Measurements from ENCODE around the gene ERN2. TPM values are rescaled to one million over a fixed set of nuclear protein-coding genes. Genes with fewer than 3 reads are reported as not detected.

ERN2 gene
- total RNA-seq, 1 experiment from 2014 or later: 2.1 TPM

DNA sequence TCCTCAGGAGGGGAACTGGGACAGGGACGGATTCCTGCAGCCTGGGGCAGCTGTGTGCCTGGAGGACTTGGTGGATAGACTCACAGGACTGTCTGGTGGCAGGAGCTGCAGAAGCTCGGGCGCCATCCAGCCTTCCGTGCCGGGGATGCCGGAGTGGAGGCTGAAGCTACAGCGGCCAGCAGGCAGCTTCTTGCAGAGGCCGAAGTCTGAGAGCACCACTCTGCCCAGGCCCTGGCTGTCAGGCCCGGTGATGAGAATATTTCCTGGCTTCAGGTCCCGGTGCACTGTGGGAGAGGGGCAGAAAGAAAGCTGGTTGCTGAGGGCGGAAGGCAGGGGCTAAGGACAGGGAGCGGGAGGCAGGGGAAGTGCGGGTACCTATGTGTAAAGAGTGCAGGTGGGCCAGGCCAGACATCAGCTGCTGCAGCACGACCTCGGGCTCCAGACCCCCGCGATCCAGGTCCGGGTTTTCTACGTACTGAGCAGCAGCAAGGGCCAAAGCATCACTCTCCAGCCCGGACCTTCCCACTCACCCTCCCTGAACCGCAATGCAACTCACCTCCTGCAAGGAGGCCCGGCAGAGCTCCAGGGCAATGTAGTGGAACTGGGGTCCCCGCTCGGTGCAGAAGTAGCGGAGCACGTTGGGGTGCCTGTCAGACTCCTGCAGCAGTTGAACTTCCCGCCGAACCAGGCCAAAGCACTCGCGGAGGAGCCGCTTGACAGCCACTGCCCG, 18.2 kb downstream of the ERN2 start:
- peaks cover 16 to 17% of the 10 kb centered on the region in 2 experiments for H3K4me1 Mint-ChIP-seq
- Histone ChIP-seq H3K23ac (ENCODE audit: insufficient read length, low read depth, low read length) (no peak overlapping the region), H3K4ac (ENCODE audit: low read depth, low read length) (no peak overlapping the region), H4K5ac (ENCODE audit: insufficient read length, low read depth, low read length) (no peak overlapping the region), H3K14ac (ENCODE audit: insufficient read depth, low read length) (no peak overlapping the region), H2AK5ac (ENCODE audit: insufficient read length, low read length) (no peak overlapping the region), H3K18ac (ENCODE audit: insufficient read length, low read depth, low read length) (no peak overlapping the region), H3K9me3 (ENCODE audit: control insufficient read depth, low read depth, low read length) (no peaks in the 10 kb centered on the region), H2BK12ac (ENCODE audit: insufficient read length, low read depth, low read length) (no peak overlapping the region), H3K23me2 (ENCODE audit: insufficient read length, low read depth, low read length, poor library complexity, severe bottlenecking) (peaks cover 6% of the 10 kb centered on the region), H3K79me2 (ENCODE audit: insufficient read depth, low read length) (no peaks in the 10 kb centered on the region), H4K20me1 (ENCODE audit: control insufficient read depth, insufficient read depth, insufficient read length) (no peaks in the 10 kb centered on the region), H3K56ac (ENCODE audit: insufficient read length, low read depth, low read length) (no peak overlapping the region), H3K27ac (ENCODE audit: insufficient read length, low read depth, low read length) (no peak overlapping the region), H2BK15ac (ENCODE audit: low read depth, low read length) (no peak overlapping the region), H3K27me3 (ENCODE audit: insufficient read depth, low read length) (no peaks in the 10 kb centered on the region), H2BK20ac (ENCODE audit: low read depth, low read length, poor library complexity, severe bottlenecking) (no peak overlapping the region), H2AFZ (ENCODE audit: low read length) (no peak overlapping the region), H4K8ac (replicated peaks; ENCODE audit: insufficient read length, low read depth, low read length) (no peak overlapping the region), H2BK5ac (ENCODE audit: insufficient read length, low read length) (no peak overlapping the region), H3T11ph (ENCODE audit: low read length) (no peak overlapping the region), H3K79me1 (ENCODE audit: insufficient read depth, low read depth, low read length, poor library complexity, severe bottlenecking) (no peaks in the 10 kb centered on the region), H3K4me1 (ENCODE audit: insufficient read depth, low read length) (no peaks in the 10 kb centered on the region), H3K9ac (ENCODE audit: extremely low read depth, insufficient read length, low read length) (no peak overlapping the region), H3K4me2 (ENCODE audit: insufficient read depth, insufficient read length, low read length) (peak overlapping the region; percentile 41), H2BK120ac (ENCODE audit: low read depth, low read length, poor library complexity, severe bottlenecking) (no peak overlapping the region), H4K91ac (ENCODE audit: insufficient read length, low read depth, low read length) (no peak overlapping the region)
- DNase-seq: peak; percentile 93
- no peaks in the 10 kb centered on the region for H3K9me3 Mint-ChIP-seq
- peak overlapping the region; percentile 73 to 84 for H3K4me3 Mint-ChIP-seq
- peaks cover 5 to 28% (median 18%) of the 10 kb centered on the region in 3 experiments; a peak in 6 of 7 replicates for H3K36me3 Mint-ChIP-seq (ENCODE audit: insufficient read depth in 1 of 3, low read depth in 3 of 3)
- no peaks in the 10 kb centered on the region for H3K27me3 Mint-ChIP-seq (ENCODE audit: low read depth)
- TF ChIP-seq, protein P1, sequence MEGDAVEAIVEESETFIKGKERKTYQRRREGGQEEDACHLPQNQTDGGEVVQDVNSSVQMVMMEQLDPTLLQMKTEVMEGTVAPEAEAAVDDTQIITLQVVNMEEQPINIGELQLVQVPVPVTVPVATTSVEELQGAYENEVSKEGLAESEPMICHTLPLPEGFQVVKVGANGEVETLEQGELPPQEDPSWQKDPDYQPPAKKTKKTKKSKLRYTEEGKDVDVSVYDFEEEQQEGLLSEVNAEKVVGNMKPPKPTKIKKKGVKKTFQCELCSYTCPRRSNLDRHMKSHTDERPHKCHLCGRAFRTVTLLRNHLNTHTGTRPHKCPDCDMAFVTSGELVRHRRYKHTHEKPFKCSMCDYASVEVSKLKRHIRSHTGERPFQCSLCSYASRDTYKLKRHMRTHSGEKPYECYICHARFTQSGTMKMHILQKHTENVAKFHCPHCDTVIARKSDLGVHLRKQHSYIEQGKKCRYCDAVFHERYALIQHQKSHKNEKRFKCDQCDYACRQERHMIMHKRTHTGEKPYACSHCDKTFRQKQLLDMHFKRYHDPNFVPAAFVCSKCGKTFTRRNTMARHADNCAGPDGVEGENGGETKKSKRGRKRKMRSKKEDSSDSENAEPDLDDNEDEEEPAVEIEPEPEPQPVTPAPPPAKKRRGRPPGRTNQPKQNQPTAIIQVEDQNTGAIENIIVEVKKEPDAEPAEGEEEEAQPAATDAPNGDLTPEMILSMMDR (conservative IDR thresholded peaks at IDR 0.05): no peak
- no CpG with 5 or more reads among the region's 32 CpGs for WGBS (ENCODE audit: extremely low coverage, insufficient read length, low lambda C conversion rate)
- H3K27ac Mint-ChIP-seq: peak overlapping the region in 2 of 3 experiments; percentile 73 to 77; a peak in 4 of 7 replicates
